ENCODE data around the gene PLEKHF1.

Gene PLEKHF1

DNA sequence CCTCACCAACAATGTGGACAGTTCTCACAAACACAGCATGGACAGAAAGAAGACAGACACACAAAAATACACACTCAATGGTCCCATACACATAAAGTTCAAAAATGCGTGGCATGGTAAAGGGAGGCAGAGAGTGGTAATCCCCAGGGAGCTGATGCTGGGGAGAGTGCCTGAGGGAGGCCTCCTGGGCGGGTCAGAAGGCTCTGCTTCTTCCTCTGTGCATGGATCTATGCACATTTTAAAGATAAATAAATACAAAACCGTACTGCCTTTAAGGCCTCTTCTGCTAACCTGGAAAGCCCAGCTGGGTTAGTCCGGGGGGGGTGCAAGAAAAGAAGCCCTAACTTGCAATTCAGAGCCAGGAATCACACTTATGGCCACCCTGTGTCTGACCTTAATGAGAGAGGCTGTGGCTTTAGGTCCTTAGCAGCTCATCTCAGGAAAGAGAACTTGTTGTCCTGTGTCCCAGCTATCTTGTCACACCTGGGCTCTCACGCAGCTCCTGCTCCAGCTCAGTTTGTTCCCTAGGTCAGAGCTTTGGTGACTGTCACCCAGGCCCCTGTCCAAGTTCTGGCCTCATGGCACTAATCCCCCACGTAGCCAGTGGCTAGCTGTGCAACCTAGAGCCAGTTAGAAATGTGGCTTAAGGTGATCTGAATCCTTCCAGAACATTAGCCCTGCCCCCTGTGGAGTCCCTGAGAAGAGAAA, 30.7 kb upstream of the PLEKHF1 start:
- no peak for DNase-seq (ENCODE audit: low read depth)

DNA sequence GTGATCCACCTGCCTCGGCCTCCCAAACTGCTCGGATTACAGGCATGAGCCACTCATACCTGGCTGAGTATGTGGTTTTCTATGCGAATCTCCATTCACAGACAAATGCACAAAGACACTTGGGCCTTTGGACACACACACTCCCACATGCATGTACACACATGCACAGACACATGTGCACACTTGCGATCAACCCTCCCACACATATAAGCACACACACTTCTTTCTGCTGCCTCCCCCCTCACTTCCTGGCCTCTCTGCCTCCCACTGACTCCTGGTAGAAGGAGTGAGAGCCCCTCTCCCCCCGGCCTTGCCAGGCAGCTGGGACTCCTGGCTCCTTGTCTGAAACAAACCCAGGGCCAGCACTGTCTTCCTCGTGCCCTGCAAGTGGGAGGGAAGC, 29.3 kb upstream of the PLEKHF1 start:
- no peak for DNase-seq (ENCODE audit: low read depth)

DNA sequence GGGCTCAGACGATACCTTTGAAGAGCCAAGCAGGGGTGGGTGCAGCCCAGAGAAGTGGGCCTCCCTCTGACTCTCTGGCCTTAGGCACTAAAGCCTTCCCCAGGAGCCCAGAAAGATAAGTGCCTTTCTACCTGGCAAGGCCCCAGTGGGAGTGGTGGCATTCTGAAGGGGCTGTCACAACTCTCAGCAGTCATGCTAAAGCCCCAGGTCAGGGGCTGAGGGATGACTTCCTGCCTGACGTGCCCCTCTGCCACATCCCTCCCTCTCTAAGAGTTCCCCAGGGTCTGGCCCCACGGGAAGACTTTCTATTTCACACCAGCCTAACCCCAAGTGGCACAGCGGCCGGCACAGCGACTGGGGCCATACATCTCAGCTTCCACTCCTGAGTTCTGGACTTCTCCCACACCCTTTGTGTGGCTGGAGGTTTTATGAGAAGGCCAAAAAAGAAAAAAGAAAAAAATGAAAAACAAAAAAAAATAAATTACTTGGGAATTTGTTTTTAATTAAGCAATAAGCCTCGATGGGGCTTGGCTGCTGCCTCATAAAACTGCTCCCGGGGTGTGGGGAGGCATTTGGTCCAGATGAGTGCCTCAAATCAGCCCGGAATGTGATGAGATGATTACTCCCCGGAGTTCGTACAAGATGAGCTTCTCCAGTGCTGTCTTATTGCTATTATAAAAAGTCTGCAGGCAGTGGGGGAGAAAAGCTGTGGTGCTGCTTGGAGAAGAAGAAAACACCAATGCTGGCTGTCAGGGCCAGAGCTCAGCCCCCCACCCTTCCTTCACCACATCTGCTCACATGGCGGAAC, 28.5 kb upstream of the PLEKHF1 start:
- DNase-seq (ENCODE audit: low read depth), result no peak

DNA sequence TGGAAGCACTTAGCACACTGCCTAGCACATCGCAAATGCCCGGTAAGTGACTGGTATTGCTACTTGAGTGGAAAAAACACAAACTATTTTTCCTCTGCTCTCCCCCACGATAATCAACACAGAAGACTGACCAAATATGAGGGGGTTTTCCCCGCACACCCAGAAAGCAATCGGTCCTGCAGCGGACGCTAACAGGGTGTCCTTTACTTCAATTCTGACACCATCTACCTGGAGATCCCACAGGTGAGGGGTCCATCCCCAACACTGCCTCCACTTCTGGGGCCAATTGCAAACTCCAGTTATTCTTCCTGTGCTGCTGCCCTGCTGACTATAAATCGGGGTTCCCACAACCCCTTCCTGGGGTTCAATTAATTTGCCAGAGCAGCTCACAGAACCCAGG, 26.2 kb upstream of the PLEKHF1 start:
- DNase-seq (ENCODE audit: low read depth), result no peak

DNA sequence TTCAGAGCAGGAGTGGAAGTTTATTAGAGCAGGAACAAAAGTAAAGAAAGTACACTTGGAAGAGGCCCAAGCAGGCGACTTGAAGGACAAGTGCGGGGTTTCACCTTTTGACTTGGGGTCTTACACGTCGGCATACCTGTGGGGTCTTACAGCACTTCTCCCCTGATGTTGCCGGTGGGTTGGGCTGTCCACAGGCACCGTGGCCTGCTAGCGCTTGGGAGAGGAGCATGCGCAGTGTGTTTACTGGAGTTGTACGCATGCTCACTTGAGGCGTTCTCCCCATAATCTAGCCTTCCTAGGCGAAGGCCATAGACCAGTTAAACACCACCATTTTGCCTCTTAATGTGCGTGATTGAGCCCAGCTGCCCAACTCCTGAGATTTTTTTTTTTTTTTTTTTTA, 25.0 kb upstream of the PLEKHF1 start:
- DNase-seq (ENCODE audit: low read depth), result no peak

DNA sequence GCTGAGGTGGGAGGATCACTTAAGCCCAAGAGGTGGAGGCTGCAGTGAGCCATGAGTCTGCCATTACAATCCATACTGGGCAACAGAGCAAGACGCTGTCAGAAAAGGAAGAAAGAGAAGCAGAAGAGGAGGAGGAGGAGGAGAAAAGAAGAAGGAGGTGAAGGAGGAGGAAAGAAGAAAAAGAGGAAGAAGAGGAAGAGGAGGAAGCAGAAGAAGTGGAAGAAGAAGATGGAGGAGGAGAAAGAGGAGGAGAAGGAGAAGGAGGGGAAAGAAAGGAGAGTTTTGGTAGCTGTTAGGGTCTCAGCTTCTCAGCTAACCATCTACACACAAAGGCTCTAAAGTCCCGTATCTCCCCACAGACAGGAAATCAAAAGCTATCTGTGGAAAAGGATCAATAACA, 23.7 kb upstream of the PLEKHF1 start:
- DNase-seq (ENCODE audit: low read depth), result no peak

DNA sequence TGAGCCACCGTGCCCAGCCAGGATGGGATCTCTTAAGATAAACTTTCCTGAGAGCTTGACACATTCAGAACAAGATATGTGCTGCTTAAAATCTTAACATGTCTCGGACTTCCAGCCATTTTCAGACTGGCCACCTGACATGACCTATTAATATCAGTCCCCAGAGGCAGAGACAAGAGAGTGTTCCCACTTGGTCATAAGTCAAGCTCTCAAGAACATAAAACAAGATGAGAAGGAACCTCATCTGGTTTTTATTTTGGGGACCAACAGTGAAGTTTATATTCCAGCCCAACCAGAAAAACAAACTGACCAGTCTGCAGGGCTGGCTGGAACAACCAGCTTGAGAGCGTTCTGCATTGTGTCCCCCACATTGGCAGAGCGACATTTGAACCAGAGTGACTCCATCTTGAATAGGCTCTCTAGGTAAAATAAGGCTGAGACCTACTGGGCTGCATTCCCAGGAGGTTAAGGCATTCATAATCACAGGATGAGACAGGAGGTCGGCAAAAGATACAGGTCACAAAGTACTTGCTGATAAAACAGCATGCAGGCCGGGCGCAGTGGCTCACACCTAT, 21.8 kb upstream of the PLEKHF1 start:
- DNase-seq (ENCODE audit: low read depth), result no peak

DNA sequence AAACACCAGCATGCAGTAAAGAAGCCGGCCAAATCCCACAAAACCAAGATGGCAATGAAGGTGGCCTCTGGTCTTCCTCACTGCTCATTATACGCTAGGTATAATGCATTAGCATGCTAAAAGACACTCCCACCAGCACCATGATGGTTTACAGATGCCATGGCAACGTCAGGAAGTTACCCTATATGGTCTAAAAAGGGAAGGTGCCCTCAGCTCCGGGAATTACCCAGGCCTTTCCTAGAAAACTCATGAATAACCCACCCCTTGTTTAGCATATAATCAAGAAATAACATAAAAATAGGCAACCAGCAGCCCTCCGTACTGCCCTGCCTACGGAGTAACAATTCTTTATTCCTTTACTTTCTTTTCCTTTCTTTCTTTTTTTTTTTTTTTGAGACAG, 21.1 kb upstream of the PLEKHF1 start:
- no peak for DNase-seq (ENCODE audit: low read depth)

DNA sequence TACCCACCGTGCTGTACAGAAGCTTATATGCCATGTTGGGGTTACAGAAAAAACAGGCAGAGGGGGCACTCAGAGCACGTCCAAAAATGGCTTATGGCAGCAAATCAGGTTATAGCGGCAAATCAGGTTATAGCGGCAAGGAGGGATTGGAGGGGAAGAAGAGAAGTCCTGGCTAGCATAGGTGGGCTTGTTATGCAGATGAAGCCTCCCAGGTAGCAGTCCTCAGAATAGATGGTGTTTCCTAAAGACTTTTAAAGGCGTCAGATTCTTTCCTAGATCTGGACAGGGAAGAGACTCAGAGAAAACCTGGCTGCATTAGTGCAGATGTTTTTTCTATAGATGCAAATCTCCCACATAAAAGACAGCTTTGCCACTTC, 19.8 kb upstream of the PLEKHF1 start:
- DNase-seq (ENCODE audit: low read depth), result no peak

DNA sequence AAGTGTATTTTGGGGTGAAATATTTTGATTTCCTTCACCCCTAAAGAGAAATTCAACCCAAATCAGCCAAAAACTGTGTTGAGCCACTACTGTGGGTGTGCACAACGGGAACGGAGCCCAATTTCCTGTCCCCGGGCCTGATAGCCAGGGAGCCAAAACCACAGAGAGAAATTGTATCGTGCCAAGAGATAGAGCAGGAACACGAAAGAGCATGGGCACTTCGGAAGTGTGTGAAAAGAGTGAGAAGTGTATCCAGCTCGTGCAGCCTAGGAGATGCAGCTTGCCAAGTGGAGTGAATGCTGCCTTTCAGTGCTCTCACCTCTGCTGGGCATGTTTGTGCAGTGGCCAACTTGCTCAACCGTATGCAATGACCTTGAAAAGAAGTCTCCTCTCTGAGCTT, 19.4 kb upstream of the PLEKHF1 start:
- DNase-seq (ENCODE audit: low read depth), result no peak

DNA sequence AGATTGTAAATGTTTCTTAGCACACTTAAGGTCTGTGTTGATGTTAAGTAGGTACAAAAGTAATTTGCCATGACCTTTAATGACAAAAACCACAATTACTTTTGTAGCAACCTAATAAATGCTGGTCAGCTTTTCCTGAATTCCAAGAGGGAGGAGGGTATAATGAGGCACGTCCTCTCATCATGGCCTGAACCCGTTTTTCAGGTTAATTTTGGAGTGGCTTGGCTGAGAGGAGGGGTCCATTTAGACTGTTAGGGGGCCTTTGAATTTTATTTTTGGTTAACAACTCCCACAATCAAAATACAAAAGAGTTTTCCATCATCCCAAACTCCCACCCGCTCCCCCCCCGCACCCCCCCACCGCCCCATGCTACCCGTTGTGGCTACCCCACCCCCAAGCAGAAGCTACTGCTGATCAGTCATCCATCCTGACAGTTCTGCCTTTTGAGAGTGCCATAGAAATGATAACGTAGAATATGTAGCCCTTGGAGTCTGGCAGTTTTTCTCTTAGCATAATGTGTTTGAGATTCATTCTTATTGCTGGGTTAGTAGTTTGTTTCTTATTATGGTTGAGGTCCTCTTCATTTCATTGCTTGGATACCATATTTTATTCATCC, 14.4 kb upstream of the PLEKHF1 start:
- DNase-seq (ENCODE audit: low read depth), result no peak

DNA sequence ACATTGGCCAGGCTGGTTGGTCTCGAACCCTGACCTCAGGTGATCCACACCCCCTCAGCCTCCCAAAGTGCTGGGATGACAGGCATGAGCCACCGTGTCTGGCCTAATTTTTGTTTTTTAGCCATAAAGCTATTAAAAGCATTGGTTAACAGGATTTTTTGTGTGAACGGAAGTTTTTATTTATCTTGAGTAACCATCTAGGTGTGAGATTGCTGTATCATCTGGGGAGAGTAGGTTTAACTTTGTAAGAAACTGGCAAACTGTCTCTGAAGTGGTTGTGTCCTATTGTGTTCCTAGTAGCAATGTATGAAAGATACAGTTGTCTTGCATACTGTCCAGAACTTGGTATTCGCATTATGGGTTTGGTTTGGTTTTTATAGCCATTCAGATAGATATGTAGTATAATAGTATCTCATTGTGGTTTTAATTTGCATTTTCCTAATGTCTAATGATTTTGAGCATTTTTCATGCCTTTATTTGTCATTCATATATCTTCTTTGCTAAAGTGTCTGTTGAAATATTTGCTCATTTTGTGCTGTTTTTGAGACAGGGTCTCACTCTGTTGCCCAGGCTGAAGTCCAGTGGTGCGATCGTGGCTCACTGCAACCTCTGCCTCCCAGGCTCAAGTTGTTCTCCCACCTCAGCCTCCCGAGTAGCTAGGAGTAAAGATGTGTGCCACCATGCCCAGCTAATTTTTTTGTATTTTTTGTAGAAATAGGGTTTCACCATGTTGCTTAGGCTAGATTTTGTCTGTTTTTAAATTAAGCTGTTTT, 13.5 kb upstream of the PLEKHF1 start:
- DNase-seq (ENCODE audit: low read depth), result no peak

DNA sequence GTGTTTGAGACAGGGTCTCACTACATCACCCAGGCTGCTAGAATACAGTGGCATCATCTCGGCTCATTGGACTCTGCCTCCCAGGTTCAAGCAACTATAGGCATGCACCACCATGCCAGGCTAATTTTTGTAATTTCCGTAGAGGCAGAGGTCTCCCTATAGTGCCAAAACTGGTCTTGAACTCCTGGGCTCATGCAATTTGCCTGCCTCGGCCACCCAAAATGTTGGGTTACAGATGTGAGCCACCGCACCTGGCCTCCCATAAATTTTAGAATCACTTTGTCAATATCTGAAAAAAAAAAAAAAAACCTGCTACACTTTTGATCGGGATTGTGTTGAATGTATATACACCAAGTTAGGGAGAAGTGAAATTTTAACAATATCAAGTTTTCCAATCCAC, 11.9 kb upstream of the PLEKHF1 start:
- no peak for DNase-seq (ENCODE audit: low read depth)

DNA sequence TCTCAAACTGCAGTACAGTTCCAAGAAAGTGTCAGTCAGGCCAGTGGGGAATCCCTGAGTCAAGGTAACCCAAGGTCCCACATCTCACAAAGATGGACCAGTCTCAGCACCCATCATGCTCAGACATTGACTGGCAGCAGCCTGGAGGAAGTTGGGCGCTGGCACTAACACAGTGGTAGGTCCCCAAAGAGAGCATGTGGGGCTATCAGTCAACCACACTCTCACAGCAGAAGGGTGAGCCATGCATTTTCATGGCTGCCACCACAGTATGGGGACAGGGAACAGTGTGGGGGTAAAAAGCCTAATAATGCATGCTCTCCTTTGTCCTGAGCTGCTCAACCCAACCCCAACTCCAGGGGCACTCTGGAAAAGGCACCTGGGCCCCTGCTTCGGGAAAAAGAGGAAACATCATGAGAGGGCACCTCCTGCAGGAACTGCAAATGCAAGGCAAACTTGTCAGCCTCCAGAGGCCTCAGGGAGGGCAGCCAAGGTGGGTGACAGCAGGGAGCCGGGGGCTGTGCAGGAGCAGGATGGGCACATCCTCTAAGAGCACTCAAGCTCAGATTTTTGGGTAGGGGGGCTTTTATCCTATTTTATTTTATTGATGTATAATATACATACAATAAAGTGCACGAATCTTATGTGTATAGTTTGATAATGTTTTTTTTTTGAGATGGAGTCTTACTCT, 9.5 kb upstream of the PLEKHF1 start:
- no peak for DNase-seq (ENCODE audit: low read depth)

DNA sequence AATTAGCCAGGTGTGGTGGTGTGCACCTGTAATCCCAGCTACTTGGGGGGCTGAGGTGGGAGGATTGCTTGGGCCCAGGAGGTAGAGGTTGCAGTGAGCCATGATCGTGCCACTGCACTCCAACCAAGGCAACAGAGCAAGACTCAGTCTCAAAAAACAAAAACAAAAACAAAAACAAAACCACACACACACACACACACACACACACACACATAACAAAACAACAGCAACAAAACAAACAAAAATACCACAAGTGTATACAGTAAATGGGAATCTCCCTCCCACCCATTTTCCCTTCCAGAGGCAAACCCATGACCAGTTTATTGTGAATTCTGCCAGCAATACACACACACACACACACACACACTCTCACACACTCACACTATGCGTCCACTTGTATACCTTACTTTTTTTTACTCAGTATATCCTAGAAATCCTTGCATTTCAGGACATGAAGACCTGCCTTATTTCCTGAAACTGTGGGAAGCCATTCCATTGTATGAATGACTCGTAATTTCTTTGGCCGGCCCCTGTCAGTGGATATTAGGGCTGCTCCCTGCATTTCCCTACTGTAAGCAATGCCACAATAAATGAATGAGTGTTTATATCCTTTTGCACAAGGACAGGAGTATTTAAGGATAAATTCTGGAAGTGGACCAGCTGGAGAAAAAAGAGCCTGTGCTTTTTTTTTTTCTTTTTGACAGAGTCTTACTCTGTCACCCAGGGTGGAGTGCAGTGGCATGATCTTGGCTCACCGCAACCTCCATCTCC, 6.9 kb upstream of the PLEKHF1 start:
- DNase-seq (ENCODE audit: low read depth), result no peak

DNA sequence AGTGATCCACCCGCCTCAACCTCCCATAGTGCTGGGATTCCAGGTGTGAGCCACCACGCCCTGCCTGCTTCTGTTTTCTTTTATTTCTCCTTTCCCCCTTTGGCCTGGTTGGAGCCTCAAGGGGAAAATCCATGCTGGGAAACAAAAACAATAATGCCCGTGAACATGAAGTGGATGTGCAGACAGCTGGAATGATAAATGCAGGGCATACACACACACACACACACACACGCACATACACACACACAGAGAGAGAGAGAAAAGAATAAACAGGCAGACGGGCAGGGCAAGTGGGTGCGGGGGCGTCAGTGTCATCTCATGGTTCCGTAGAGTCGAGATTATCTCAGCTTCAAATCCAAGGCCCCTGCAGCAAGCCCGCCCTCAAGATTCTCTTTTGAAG, 4.4 kb upstream of the PLEKHF1 start:
- DNase-seq (ENCODE audit: low read depth), result no peak

DNA sequence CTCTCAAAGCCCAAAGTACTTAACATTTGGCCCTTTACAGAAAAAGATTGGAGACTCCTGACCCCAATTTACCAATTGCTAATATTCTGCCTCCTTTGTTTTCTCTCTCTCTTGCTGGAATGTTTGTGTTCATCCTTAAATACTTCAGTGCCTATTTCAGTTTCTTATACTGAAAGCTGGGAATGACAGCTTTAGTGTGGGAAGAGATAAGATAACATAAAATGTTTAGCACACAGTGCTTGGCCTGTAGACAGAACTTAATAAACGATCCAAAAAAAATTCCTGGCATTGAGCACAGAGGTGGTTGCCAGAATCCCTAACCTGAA, 3.0 kb upstream of the PLEKHF1 start:
- no peak for DNase-seq (ENCODE audit: low read depth)

DNA sequence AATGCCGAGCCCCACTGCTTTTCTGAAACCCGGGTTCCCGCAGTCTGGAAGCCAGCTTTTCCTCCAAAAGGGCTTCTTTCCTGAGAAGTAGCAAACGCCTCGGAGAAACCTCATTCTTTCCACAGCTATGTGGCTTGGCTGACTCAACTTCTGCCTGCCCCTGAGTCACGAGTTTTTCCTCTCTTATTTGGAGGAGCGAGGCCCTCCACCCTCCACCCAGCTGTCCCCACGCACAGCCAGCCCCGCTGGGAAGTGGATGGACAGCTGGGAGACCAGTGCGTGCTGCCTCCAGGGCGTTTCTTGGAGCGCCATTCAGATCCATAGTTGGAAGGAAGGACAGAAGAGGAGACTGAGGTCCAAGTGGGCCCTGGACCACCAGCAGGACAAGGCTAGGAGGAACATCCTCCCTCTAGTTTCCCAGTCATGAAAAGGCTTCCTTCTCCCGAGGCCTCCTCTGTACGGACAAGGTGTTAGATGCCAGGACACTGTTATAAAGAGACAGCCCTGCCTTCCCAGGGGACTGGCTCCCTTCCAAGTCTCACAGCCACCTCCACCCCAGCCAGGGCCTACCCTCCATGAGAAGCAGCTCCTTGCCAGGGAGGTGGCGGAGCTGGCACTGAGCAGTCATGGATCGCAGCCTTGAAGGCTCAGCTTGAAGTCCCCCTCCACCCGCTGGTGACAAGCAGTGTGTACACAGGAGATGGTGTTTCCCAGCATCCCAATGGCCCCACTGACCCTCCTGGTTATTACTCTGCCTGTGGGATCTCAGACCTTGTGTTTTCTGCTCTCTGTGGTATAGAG, 2.5 kb upstream of the PLEKHF1 start:
- DNase-seq (ENCODE audit: low read depth), result no peak

DNA sequence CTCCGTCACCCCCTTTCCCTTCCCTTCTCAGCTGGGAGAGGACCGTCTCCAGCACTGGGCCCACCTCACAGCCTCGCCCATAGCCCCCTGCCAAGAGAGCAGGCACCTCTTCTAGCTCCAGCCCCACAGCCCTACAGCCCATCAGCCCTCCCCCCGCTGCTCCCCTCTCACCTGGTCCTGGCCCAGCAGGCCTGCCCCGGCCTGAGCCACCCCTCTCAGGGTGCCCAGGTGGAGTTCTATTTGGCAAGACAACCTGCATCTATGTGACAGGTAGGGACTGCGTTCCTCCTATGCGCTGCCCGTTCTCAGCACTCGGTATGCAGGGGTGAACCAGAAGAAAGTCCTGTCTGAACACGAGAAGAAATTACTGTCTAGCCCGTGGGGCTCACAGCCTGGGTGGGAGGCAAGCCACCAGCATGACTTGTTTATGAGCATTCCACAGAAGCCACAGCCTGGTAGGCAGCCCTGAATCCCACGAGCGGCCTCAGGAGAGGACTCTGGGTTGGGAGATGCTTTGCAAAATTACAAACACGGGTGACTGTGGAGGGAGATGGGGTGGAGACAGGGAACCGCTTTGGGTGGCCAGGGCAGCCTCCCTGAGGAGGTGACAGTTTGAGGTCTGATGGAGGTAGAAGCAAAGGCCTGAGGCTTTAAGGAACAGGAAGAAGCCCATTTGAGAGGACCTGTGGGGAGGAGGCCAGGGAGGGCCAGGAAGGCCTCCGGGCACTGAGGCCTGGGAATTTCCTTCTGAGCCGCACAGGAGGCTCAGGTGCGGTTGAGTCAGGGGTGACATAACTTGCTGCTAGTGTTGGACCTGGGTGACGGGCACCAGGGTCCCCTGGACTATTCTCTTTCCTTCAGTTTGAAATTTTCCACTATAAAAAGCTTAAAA, 1.2 kb upstream of the PLEKHF1 start:
- DNase-seq (ENCODE audit: low read depth), result no peak

All from stimulated activated CD8-positive, alpha-beta memory T cell treated with anti-CD3 and anti-CD28 coated beads, Interleukin-15, amount 100 ng/mL, for 24 hours (primary cell).